ENCODE results near the gene PHPT1. TPM values are rescaled to one million over a fixed set of nuclear protein-coding genes. Genes with fewer than 3 reads are reported as not detected.
"Not testable (repeated sequence)": the region's sequence is repeated elsewhere in the genome, so short reads cannot be mapped to it uniquely, and the experiment has no call there.

The PHPT1 gene
- total RNA-seq, 1 experiment from 2014 or later: 161 TPM

DNA sequence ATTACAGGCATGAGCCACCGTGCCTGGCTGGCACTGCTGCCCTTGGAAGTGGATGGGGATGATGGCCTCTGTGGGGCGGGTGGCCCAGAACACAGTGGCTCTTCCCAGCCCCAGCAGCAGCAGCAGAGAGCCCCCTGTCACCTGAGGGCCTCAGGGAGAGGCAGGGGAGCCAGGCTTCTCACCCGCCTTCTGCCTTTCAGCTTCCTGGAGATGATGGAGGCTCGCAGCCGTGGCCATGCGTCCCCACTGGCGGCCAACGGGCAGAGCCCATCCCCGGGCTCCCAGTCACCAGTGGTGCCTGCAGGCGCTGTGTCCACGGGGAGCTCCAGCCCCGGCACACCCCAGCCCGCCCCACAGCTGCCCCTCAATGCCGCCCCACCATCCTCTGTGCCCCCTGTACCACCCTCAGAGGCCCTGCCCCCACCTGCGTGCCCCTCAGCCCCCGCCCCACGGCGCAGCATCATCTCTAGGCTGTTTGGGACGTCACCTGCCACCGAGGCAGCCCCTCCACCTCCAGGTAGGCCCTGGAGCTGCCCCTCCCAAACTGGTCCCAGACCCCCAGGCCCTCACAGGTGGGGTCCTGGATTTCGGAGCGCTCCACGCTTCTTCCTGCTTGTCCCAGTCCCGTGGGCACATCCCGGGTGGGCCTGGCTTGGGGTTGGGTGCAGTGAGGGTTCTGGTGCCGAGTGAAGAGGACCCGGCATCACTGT lies 11.9 kb upstream of the PHPT1 start:
- TF ChIP-seq CTCF (conservative IDR thresholded peaks at IDR 0.05): no peak
- no peak for DNase-seq
- Histone ChIP-seq H3K9ac (ENCODE audit: extremely low read depth, insufficient read length, low read length) (no peak overlapping the region), H2BK120ac (ENCODE audit: low read depth, low read length, poor library complexity, severe bottlenecking) (no peak overlapping the region), H3K4ac (ENCODE audit: low read depth, low read length) (no peak overlapping the region), H2AFZ (ENCODE audit: low read length) (no peak overlapping the region), H3K56ac (ENCODE audit: insufficient read length, low read depth, low read length) (no peak overlapping the region), H3K79me2 (ENCODE audit: insufficient read depth, low read length) (no peaks in the 10 kb centered on the region), H3K4me1 (ENCODE audit: insufficient read depth, low read length) (peaks cover 2% of the 10 kb centered on the region; the same call in 1 of the 2 replicates), H3K9me3 (ENCODE audit: control insufficient read depth, low read depth, low read length) (no peaks in the 10 kb centered on the region), H2BK5ac (ENCODE audit: insufficient read length, low read length) (no peak overlapping the region), H4K5ac (ENCODE audit: insufficient read length, low read depth, low read length) (no peak overlapping the region), H3K79me1 (ENCODE audit: insufficient read depth, low read depth, low read length, poor library complexity, severe bottlenecking) (no peaks in the 10 kb centered on the region), H3K14ac (ENCODE audit: insufficient read depth, low read length) (no peak overlapping the region), H3T11ph (ENCODE audit: low read length) (no peak overlapping the region), H3K27ac (ENCODE audit: insufficient read length, low read depth, low read length) (no peak overlapping the region), H4K8ac (replicated peaks; ENCODE audit: insufficient read length, low read depth, low read length) (no peak overlapping the region), H2BK12ac (ENCODE audit: insufficient read length, low read depth, low read length) (no peak overlapping the region), H3K23me2 (ENCODE audit: insufficient read length, low read depth, low read length, poor library complexity, severe bottlenecking) (no peaks in the 10 kb centered on the region), H4K91ac (ENCODE audit: insufficient read length, low read depth, low read length) (no peak overlapping the region), H3K23ac (ENCODE audit: insufficient read length, low read depth, low read length) (no peak overlapping the region), H3K27me3 (ENCODE audit: insufficient read depth, low read length) (no peaks in the 10 kb centered on the region), H2AK5ac (ENCODE audit: insufficient read length, low read length) (no peak overlapping the region), H3K4me2 (ENCODE audit: insufficient read depth, insufficient read length, low read length) (no peak overlapping the region), H3K18ac (ENCODE audit: insufficient read length, low read depth, low read length) (no peak overlapping the region), H2BK20ac (ENCODE audit: low read depth, low read length, poor library complexity, severe bottlenecking) (no peak overlapping the region), H2BK15ac (ENCODE audit: low read depth, low read length) (no peak overlapping the region), H4K20me1 (ENCODE audit: control insufficient read depth, insufficient read depth, insufficient read length) (no peaks in the 10 kb centered on the region)
- WGBS (ENCODE audit: extremely low coverage, insufficient read length, low lambda C conversion rate): no CpG with 5 or more reads among the region's 27 CpGs
- H3K4me3 Mint-ChIP-seq: no peak overlapping the region
- peaks cover 4 to 26% (median 23%) of the 10 kb centered on the region in 3 experiments for H3K36me3 Mint-ChIP-seq (ENCODE audit: insufficient read depth in 1 of 3, low read depth in 3 of 3)
- no peak overlapping the region for H3K27ac Mint-ChIP-seq
- H3K9me3 Mint-ChIP-seq: no peaks in the 10 kb centered on the region
- peaks cover 16 to 22% of the 10 kb centered on the region in 2 experiments for H3K4me1 Mint-ChIP-seq
- peaks cover 7% of the 10 kb centered on the region; the same call in 1 of the 2 replicates for H3K27me3 Mint-ChIP-seq (ENCODE audit: low read depth)

DNA sequence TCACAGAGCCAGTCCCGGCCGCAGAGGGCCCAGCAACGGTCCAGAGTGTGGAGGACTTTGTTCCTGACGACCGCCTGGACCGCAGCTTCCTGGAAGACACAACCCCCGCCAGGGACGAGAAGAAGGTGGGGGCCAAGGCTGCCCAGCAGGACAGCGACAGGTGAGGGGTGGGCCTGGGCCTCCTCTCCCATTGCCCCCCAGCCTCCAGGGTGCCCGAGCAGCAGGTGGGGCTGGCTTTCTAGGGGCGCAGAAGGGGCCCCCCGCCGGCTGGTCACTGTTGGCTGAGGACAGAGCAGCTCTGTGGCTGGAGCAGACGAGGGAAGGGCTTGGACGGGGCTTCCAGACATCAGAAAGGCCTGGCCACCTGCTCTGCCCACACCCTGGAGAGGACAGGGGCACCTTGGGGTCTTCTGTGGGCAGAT lies 11.3 kb upstream of the PHPT1 start:
- WGBS (ENCODE audit: extremely low coverage, insufficient read length, low lambda C conversion rate): no CpG with 5 or more reads among the region's 15 CpGs
- not testable (repeated sequence) for H2BK12ac ChIP-seq (ENCODE audit: insufficient read length, low read depth, low read length); H2BK120ac ChIP-seq (ENCODE audit: low read depth, low read length, poor library complexity, severe bottlenecking); H3K79me2 ChIP-seq (ENCODE audit: insufficient read depth, low read length); H4K5ac ChIP-seq (ENCODE audit: insufficient read length, low read depth, low read length); H3K23ac ChIP-seq (ENCODE audit: insufficient read length, low read depth, low read length); H3K4ac ChIP-seq (ENCODE audit: low read depth, low read length); H3K56ac ChIP-seq (ENCODE audit: insufficient read length, low read depth, low read length); H2BK5ac ChIP-seq (ENCODE audit: insufficient read length, low read length); H4K91ac ChIP-seq (ENCODE audit: insufficient read length, low read depth, low read length); H3K27ac ChIP-seq (ENCODE audit: insufficient read length, low read depth, low read length); H3K18ac ChIP-seq (ENCODE audit: insufficient read length, low read depth, low read length); H3K27ac Mint-ChIP-seq; H2AFZ ChIP-seq (ENCODE audit: low read length); H3K14ac ChIP-seq (ENCODE audit: insufficient read depth, low read length); H3T11ph ChIP-seq (ENCODE audit: low read length); H3K79me1 ChIP-seq (ENCODE audit: insufficient read depth, low read depth, low read length, poor library complexity, severe bottlenecking); H3K9me3 Mint-ChIP-seq; H2AK5ac ChIP-seq (ENCODE audit: insufficient read length, low read length); H4K20me1 ChIP-seq (ENCODE audit: control insufficient read depth, insufficient read depth, insufficient read length); H3K27me3 Mint-ChIP-seq (ENCODE audit: low read depth); H4K8ac ChIP-seq (replicated peaks; ENCODE audit: insufficient read length, low read depth, low read length); H3K4me1 ChIP-seq (ENCODE audit: insufficient read depth, low read length); H3K4me2 ChIP-seq (ENCODE audit: insufficient read depth, insufficient read length, low read length); H2BK20ac ChIP-seq (ENCODE audit: low read depth, low read length, poor library complexity, severe bottlenecking); H3K9me3 ChIP-seq (ENCODE audit: control insufficient read depth, low read depth, low read length); H3K23me2 ChIP-seq (ENCODE audit: insufficient read length, low read depth, low read length, poor library complexity, severe bottlenecking); H3K9ac ChIP-seq (ENCODE audit: extremely low read depth, insufficient read length, low read length); H3K4me3 Mint-ChIP-seq; DNase-seq; H2BK15ac ChIP-seq (ENCODE audit: low read depth, low read length); H3K27me3 ChIP-seq (ENCODE audit: insufficient read depth, low read length)
- H3K36me3 Mint-ChIP-seq (ENCODE audit: insufficient read depth in 1 of 3, low read depth in 3 of 3): peaks cover 0 to 22% (median 19%) of the 10 kb centered on the region in 3 experiments; a peak in 5 of 7 replicates
- peaks cover 16 to 24% of the 10 kb centered on the region in 2 experiments for H3K4me1 Mint-ChIP-seq
